Sigmoid colon (tissue), 7 donors: ENCODE measurements around the gene CUX1. TPM values are rescaled to one million over a fixed set of nuclear protein-coding genes. Genes with fewer than 3 reads are reported as not detected.

Source experiments
- DNase-seq: peaks from one replicate; pipeline ENCODE4 v3.0.0-alpha.2; 2019
- H3K27ac ChIP-seq, 4 donors: fragments of 200-600 bp; sonication (generic); one replicate each; pipeline ENCODE4 v1.5.1; 2016 to 2019; ENCODE audit warnings: mild to moderate bottlenecking in 1 of 4
- H3K27me3 ChIP-seq, 3 donors: fragments of 200-600 bp; sonication (generic); one replicate each; pipeline ENCODE4 v1.5.1; 2019; ENCODE audit warnings: mild to moderate bottlenecking in 1 of 3
- H3K36me3 ChIP-seq, 4 donors: fragments of 200-600 bp; sonication (generic); one replicate each; pipeline ENCODE4 v1.5.1; 2016 to 2019
- H3K4me1 ChIP-seq, 4 donors: fragments of 200-600 bp; sonication (generic); one replicate each; pipeline ENCODE4 v1.5.1; 2017 to 2019
- H3K4me3 ChIP-seq, 4 donors: fragments of 200-600 bp; sonication (generic); one replicate each; pipeline ENCODE4 v1.5.1; 2017 to 2019; ENCODE audit warnings: mild to moderate bottlenecking in 2 of 4, moderate library complexity in 1 of 4
- H3K9me3 ChIP-seq, 4 donors: fragments of 200-600 bp in 3 of 4; sonication (generic) in 3 of 4; one replicate each; pipeline versions ENCODE4 v1.5.1 to v1.6.1; 2013 to 2019
- EP300 ChIP-seq, 4 donors: sonication (generic); formaldehyde crosslinking; IDR thresholded peaks; one replicate each; pipeline ENCODE4 v1.6.1; 2017; ENCODE audit warnings: antibody characterized with exemption in 4 of 4
- POLR2A ChIP-seq, 2 donors: fragments of 450-650 bp; IDR thresholded peaks; one replicate each; pipeline ENCODE4 v1.6.1; 2016; ENCODE audit warnings: antibody characterized with exemption in 2 of 2, mild to moderate bottlenecking in 2 of 2, moderate library complexity in 2 of 2
- POLR2AphosphoS5 ChIP-seq, 4 donors: sonication (generic); formaldehyde crosslinking; IDR thresholded peaks; one replicate each; pipeline ENCODE4 v1.6.1; 2017; ENCODE audit warnings: antibody characterized with exemption in 4 of 4
- whole genome bisulfite sequencing, 2 donors: extraction: QIAGEN DNeasy Blood & Tissue Kit; methylation state at CpG; one replicate each; pipeline ENCODE4 v1.1.7; 2013; 5-methylcytosine and 5-hydroxymethylcytosine counted together
- intact Hi-C: fragments of 100-400 bp; cut with DNase I; formaldehyde crosslinking; loops from one replicate; pipeline ENCODE4 v1.15.1; 2023
- polyA plus RNA-seq, 3 donors: library from polyadenylated mRNA; stranded (reverse); fragments of 200-250 nt; gene quantifications; one replicate each; pipeline ENCODE4 v1.2.3, GENCODE V29; 2013
- total RNA-seq, 4 donors: library from RNA; depleted of rRNA; stranded (reverse); fragments of >200 nt; gene quantifications; one replicate each; pipeline ENCODE4 v1.1.0, GENCODE V29; 2016
- TF ChIP-seq, protein P1 (sequence below), 4 experiments: fragments of 450-650 bp in 3 of 4; fragments of 200-600 bp in 1 of 4; IDR thresholded peaks; one replicate each; pipeline ENCODE4 v1.5.1; 2016 to 2019; ENCODE audit warnings: antibody characterized with exemption in 4 of 4, mild to moderate bottlenecking in 3 of 4, moderate library complexity in 2 of 4
- donor health status: healthy with polysubstance abuse.
- donor health status: Bipolar disorder and iron deficiency.
- donor health status: healthy.

The CUX1 gene
- total and polyA plus RNA-seq, 7 donors: 46.7 to 127 (median 49.9) TPM

DNA sequence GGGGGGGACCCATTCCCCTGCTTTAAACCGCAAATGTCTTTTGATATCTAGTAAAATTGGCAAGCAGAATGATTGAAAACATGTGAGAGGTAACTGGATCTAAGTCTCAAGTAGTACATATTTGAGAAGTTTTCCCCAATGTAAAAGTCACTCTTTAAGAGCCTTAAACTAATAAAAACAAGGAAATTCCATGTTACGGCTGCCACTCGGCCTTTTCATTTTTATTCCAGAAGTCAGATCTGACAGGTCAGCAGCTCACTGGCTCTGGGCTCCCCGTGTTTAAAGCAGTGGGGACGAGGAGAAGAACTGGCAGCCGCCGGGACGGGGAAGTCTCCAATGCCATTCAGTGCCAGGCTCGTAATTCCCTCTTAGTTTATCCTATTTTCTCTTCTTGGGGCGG, 80.7 kb downstream of the CUX1 start:
- Histone ChIP-seq H3K4me3 (no peak overlapping the region), H3K36me3 (no peaks in the 10 kb centered on the region), H3K9me3 (no peaks in the 10 kb centered on the region), H3K27me3 (no peaks in the 10 kb centered on the region), H3K27ac (peak overlapping the region in 3 of 4 donors; percentile 80 to 84 (median 81)), H3K4me1 (peaks cover 0 to 77% (median 69%) of the 10 kb centered on the region in 4 donors)
- TF ChIP-seq POLR2AphosphoS5 (IDR thresholded peaks at IDR 0.05) (peak in 1 of 4 donors; percentile 23), POLR2A (IDR thresholded peaks at IDR 0.05) (no peak)
- DNase-seq: peak; percentile 86
- intact Hi-C loops: no loop called here
- WGBS, 2 donors: 87 to 89% methylated on average over 10 of the region's 10 CpGs

DNA sequence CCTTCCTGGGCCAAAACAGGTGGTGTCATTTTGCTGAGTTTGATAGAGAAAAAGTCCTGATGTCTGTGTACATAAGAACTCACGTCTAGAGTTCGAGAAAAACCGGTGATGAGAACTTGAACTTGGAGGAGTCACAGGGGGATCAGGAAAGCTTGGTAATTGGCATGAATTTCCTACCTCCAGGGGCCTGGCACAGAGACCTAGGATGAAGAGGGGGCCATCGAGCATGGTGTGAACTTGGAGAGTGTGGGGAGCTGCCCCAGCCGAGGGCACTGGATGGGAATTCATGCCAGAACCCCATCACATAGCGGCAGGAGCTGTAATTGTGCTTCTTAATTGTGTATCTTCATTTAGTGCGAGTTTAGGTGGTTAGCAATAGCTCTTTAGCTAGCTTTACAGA, 82.2 kb downstream of the CUX1 start:
- Histone ChIP-seq H3K27ac (peak overlapping the region; percentile 48 to 84 (median 80)), H3K4me3 (peak overlapping the region; percentile 18 to 44 (median 42)), H3K9me3 (no peaks in the 10 kb centered on the region), H3K4me1 (peaks cover 0 to 80% (median 61%) of the 10 kb centered on the region in 4 donors), H3K27me3 (no peaks in the 10 kb centered on the region), H3K36me3 (no peaks in the 10 kb centered on the region)
- DNase-seq: no peak
- TF ChIP-seq, protein P1, sequence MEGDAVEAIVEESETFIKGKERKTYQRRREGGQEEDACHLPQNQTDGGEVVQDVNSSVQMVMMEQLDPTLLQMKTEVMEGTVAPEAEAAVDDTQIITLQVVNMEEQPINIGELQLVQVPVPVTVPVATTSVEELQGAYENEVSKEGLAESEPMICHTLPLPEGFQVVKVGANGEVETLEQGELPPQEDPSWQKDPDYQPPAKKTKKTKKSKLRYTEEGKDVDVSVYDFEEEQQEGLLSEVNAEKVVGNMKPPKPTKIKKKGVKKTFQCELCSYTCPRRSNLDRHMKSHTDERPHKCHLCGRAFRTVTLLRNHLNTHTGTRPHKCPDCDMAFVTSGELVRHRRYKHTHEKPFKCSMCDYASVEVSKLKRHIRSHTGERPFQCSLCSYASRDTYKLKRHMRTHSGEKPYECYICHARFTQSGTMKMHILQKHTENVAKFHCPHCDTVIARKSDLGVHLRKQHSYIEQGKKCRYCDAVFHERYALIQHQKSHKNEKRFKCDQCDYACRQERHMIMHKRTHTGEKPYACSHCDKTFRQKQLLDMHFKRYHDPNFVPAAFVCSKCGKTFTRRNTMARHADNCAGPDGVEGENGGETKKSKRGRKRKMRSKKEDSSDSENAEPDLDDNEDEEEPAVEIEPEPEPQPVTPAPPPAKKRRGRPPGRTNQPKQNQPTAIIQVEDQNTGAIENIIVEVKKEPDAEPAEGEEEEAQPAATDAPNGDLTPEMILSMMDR (IDR thresholded peaks at IDR 0.05): no peak
- no peak for TF ChIP-seq POLR2AphosphoS5 (IDR thresholded peaks at IDR 0.05)
- TF ChIP-seq POLR2A (IDR thresholded peaks at IDR 0.05): no peak
- TF ChIP-seq EP300 (IDR thresholded peaks at IDR 0.05): no peak
- WGBS, 2 donors: 88% methylated on average over 7 of the region's 7 CpGs
- intact Hi-C loops: no loop called here

DNA sequence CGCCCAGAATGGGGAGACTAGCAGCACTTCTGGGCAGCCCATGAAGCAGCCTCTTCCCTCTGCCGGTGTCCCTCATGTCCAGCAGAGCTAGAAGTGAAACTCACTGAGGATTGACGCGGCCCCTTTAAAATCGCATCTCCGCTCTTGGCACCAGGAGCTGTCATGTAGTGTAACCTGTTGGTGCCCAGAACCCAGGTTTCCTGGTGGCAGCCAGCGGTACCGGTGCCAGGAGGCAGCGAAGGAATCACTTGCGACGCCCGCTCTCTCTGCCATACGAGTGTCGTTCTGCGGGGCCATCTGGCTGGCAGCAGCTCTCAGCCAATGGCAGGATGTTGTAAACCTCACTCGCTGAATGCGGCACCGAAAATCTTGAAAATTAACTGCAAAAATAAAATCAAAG, 82.7 kb downstream of the CUX1 start:
- 94 to 95% methylated on average over 18 of the region's 18 CpGs for WGBS, 2 donors
- Histone ChIP-seq H3K27me3 (no peaks in the 10 kb centered on the region), H3K27ac (peak overlapping the region; percentile 48 to 84 (median 80)), H3K9me3 (no peaks in the 10 kb centered on the region), H3K36me3 (no peaks in the 10 kb centered on the region), H3K4me1 (peaks cover 0 to 81% (median 62%) of the 10 kb centered on the region in 4 donors), H3K4me3 (peak overlapping the region; percentile 18 to 44 (median 42))
- peak; percentile 34 to 45 (median 36) for TF ChIP-seq POLR2AphosphoS5 (IDR thresholded peaks at IDR 0.05)
- TF ChIP-seq, protein P1 (IDR thresholded peaks at IDR 0.05): no peak
- TF ChIP-seq EP300 (IDR thresholded peaks at IDR 0.05): no peak
- TF ChIP-seq POLR2A (IDR thresholded peaks at IDR 0.05): no peak
- intact Hi-C loops: no loop called here
- peak; percentile 80 for DNase-seq

DNA sequence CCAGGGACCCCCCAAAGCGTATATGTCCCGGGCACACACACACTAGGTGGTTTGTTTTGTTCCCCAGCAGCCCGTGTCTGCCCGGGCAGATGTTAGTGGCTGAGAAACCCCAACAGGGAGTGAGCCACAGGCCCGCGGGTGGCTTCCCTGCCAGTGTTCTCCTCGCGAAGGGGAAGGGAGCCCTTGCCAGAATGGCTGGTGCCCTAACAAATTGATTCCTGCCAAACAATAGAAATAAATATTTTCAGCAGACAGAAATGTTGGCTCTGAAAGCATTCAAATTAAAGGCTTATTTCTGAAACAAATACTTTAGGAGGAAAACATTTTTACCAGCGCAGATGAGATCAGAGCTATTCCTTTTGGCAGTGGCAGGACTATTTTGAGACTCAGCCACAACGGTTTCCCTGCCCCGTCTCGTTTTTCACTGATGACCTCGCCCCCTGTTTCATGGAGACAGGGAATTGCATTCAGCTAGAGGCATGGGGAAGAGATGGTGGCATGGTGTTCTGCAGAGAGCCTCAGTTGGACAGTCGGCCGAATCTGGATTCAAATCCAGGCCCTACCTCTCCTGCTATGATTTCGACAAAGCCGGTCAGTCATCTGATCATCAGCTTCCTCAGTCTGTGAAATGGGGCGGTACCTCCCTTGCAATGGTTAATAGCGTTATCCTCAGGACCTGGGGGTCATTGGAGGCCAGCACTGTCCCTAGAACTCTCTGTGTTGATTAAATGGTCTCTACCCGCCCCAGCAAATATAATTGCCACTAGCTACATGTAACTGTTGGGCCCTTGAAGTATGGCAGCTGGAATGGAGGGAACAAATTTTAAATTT, 84.5 kb downstream of the CUX1 start:
- WGBS, 2 donors: 83 to 91% methylated on average over 20 of the region's 20 CpGs
- H3K4me1 ChIP-seq: peaks cover 0 to 65% (median 53%) of the 10 kb centered on the region in 4 donors
- H3K27ac ChIP-seq: peak overlapping the region in 3 of 4 donors; percentile 80 to 84 (median 81)
- H3K27me3 ChIP-seq: no peaks in the 10 kb centered on the region
- no peak overlapping the region for H3K4me3 ChIP-seq
- no peaks in the 10 kb centered on the region for H3K36me3 ChIP-seq
- TF ChIP-seq, protein P1 (IDR thresholded peaks at IDR 0.05): no peak
- TF ChIP-seq POLR2A (IDR thresholded peaks at IDR 0.05) (no peak), EP300 (IDR thresholded peaks at IDR 0.05) (no peak), POLR2AphosphoS5 (IDR thresholded peaks at IDR 0.05) (no peak)
- H3K9me3 ChIP-seq: no peaks in the 10 kb centered on the region
- intact Hi-C loops: no loop called here
- no peak for DNase-seq

DNA sequence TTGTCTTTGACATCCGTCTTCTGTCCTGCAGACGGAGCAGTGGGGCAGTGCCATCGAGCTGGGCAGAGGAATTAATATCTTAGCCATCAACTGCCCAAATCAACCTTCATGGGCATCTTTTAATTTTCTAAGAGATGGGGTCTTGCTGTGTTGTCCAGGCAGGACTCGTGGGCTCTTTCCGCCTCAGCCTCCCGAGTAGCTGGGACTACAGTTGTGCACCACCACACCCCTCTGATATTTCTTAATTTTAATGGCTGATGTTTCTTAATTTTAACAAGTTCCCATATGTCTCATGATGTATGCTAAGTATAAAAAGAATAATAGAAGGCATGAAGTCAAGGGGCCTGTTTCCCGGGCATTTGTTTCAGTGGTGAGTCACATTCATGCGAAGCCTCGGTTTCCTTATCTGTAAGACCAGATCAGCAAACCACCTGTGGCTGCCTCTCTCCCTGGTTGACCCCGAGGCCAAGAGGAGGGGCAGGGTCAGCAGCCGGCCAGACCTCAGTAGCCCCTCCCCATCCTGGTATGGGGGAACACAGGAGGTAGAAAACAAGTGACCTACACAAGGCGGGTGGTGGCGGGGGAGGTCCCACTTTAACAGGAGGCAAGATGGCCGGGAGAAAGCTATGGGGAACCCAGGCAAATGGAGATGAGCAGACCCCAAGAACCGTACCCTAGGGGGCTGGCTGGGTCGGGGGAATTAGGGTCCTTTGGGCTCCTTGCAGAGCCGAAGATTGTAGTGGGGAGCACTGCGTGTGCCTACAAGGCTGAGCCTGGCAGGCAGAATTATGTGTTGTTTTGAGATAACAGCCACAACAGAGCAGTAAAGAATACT, 85.5 kb downstream of the CUX1 start:
- DNase-seq: no peak
- WGBS, 2 donors: 92% methylated on average over 18 of the region's 18 CpGs
- Histone ChIP-seq H3K27ac (peak overlapping the region in 2 of 4 donors; percentile 81 to 84), H3K4me3 (no peak overlapping the region), H3K9me3 (no peaks in the 10 kb centered on the region), H3K36me3 (no peaks in the 10 kb centered on the region), H3K4me1 (peaks cover 0 to 55% (median 45%) of the 10 kb centered on the region in 4 donors), H3K27me3 (no peaks in the 10 kb centered on the region)
- intact Hi-C loops: no loop called here
- TF ChIP-seq POLR2AphosphoS5 (IDR thresholded peaks at IDR 0.05) (no peak), POLR2A (IDR thresholded peaks at IDR 0.05) (no peak), EP300 (IDR thresholded peaks at IDR 0.05) (no peak)
- TF ChIP-seq, protein P1 (IDR thresholded peaks at IDR 0.05): no peak
